HuH-7 (cell line): ENCODE measurements around the gene SLC22A6.
A peak's percentile ranks its signal among the peaks of the same experiment; 100 is the strongest.

Source experiments
- DNase-seq: peaks from one replicate; pipeline ENCODE4 v3.0.0; 2011; ENCODE audit warnings: low spot score

SLC22A6 gene

GRCh38 chr11:62984451-62984991 is at the start of gene SLC22A6:
SLC22A6 (minus strand) TSS chr11:62984967; CDS start chr11:62984690, 277 bp downstream.
- no peak for DNase-seq

- no peak for DNase-seq
Observed at GRCh38 chr11:63032457-63032856, 47.7 kb upstream of the SLC22A6 start.

GRCh38 chr11:63023841-63024648 is 39.3 kb upstream of the SLC22A6 start:
- peak; percentile 74 for DNase-seq

GRCh38 chr11:63023222-63023814 is 38.6 kb upstream of the SLC22A6 start:
- no peak for DNase-seq

- no peak for DNase-seq
Observed at GRCh38 chr11:63022441-63022840, 37.7 kb upstream of the SLC22A6 start.

- DNase-seq: peak; percentile 43
Observed at GRCh38 chr11:63020671-63021291, 36.0 kb upstream of the SLC22A6 start.

- DNase-seq: no peak
Observed at GRCh38 chr11:63019506-63019905, 34.7 kb upstream of the SLC22A6 start.

- DNase-seq: no peak
Observed at GRCh38 chr11:63017306-63017974, 32.7 kb upstream of the SLC22A6 start.

GRCh38 chr11:63015521-63016215 is 30.9 kb upstream of the SLC22A6 start, which contains the start of gene SLC22A8:
SLC22A8 (minus strand) TSS chr11:63015841; CDS start chr11:63014958, 883 bp downstream.
- no peak for DNase-seq

- no peak for DNase-seq
Observed at GRCh38 chr11:63014408-63015055, 29.8 kb upstream of the SLC22A6 start.

- DNase-seq: no peak
Observed at GRCh38 chr11:63012839-63013238, 28.1 kb upstream of the SLC22A6 start.

GRCh38 chr11:63012430-63012829 is 27.7 kb upstream of the SLC22A6 start:
- DNase-seq: peak; percentile 70

- DNase-seq: no peak
Observed at GRCh38 chr11:63010934-63011439, 26.2 kb upstream of the SLC22A6 start.

GRCh38 chr11:63007920-63008319 is 23.2 kb upstream of the SLC22A6 start:
- no peak for DNase-seq

GRCh38 chr11:63001456-63001855 is 16.7 kb upstream of the SLC22A6 start:
- no peak for DNase-seq

- no peak for DNase-seq
Observed at GRCh38 chr11:62999649-63000048, 14.9 kb upstream of the SLC22A6 start.

- no peak for DNase-seq
Observed at GRCh38 chr11:62999156-62999555, 14.4 kb upstream of the SLC22A6 start.

GRCh38 chr11:62996271-62996670 is 11.5 kb upstream of the SLC22A6 start:
- no peak for DNase-seq

- DNase-seq: no peak
Observed at GRCh38 chr11:62994775-62995174, 10.0 kb upstream of the SLC22A6 start.

- DNase-seq: no peak
Observed at GRCh38 chr11:62988276-62988675, 3.5 kb upstream of the SLC22A6 start.
